HepG2 (cell line): ENCODE measurements around the gene DCST2. TPM values are rescaled to one million over a fixed set of nuclear protein-coding genes. Genes with fewer than 3 reads are reported as not detected.

Experiments used
- CTCF ChIP-seq: sonication (generic); formaldehyde crosslinking; IDR thresholded peaks from 2 replicates; pipeline ENCODE4 v1.5.0; 2020; ENCODE audit warnings: mild to moderate bottlenecking, missing genetic modification reagents, moderate library complexity
- ELF3 ChIP-seq: IDR thresholded peaks from 2 replicates; pipeline ENCODE4 v1.6.1; 2016; ENCODE audit warnings: missing genetic modification reagents, missing compliant biosample characterization
- HMG20A ChIP-seq: IDR thresholded peaks from 2 replicates; pipeline ENCODE4 v1.6.1; 2016; ENCODE audit warnings: borderline replicate concordance
- HMGXB4 ChIP-seq, 2 experiments: sonication (generic) in 1 of 2; formaldehyde crosslinking in 1 of 2; IDR thresholded peaks; 2 replicates each; pipeline versions ENCODE4 v1.4.0 to v1.6.1; 2018 to 2020; ENCODE audit warnings: missing genetic modification reagents in 2 of 2, borderline replicate concordance in 1 of 2, low read depth in 1 of 2, mild to moderate bottlenecking in 1 of 2, missing biosample characterization in 1 of 2
- MAFK ChIP-seq, 2 experiments: IDR thresholded peaks in 1 of 2; conservative IDR thresholded peaks in 1 of 2; 2 replicates each; pipeline ENCODE4 v1.6.1; 2011; ENCODE audit warnings: improper control_type of control experiment in 2 of 2, low read length in 2 of 2
- PCBP1 ChIP-seq: fragments of 200-400 bp; formaldehyde crosslinking; IDR thresholded peaks from 2 replicates; pipeline ENCODE4 v1.6.1; 2017; ENCODE audit warnings: mild to moderate bottlenecking, low read depth, low read length, borderline replicate concordance
- PCBP2 ChIP-seq: fragments of 200-400 bp; formaldehyde crosslinking; optimal IDR thresholded peaks from 2 replicates; pipeline ENCODE3; 2018; ENCODE audit warnings: low read length, low read depth; ENCODE audit not compliant: poor library complexity, severe bottlenecking
- REXO4 ChIP-seq: sonication (generic); formaldehyde crosslinking; IDR thresholded peaks from 2 replicates; pipeline ENCODE4 v1.8.0; 2022; ENCODE audit warnings: missing genetic modification reagents, mild to moderate bottlenecking, borderline replicate concordance
- SALL1 ChIP-seq: sonication (generic); formaldehyde crosslinking; IDR thresholded peaks from 2 replicates; pipeline ENCODE4 v1.8.0; 2022; ENCODE audit warnings: mild to moderate bottlenecking, missing genetic modification reagents
- SNAPC2 ChIP-seq: sonication (generic); formaldehyde crosslinking; IDR thresholded peaks from 2 replicates; pipeline ENCODE4 v1.8.1; 2022; ENCODE audit warnings: mild to moderate bottlenecking, missing genetic modification reagents
- TCF12 ChIP-seq, 2 experiments: fragments of 450-650 bp in 1 of 2; sonication (generic) in 1 of 2; formaldehyde crosslinking in 1 of 2; IDR thresholded peaks; 2 replicates each; pipeline versions ENCODE4 v1.6.1 to v1.8.0; 2017 to 2022; ENCODE audit warnings: antibody characterized with exemption in 1 of 2, mild to moderate bottlenecking in 1 of 2, missing genetic modification reagents in 1 of 2, moderate library complexity in 1 of 2
- ZBTB26 ChIP-seq: IDR thresholded peaks from 2 replicates; pipeline ENCODE4 v1.6.1; 2016; ENCODE audit warnings: missing compliant biosample characterization, missing genetic modification reagents, borderline replicate concordance
- ZHX1 ChIP-seq: sonication (generic); formaldehyde crosslinking; IDR thresholded peaks from 2 replicates; pipeline ENCODE4 v1.8.1; 2022; ENCODE audit warnings: low read depth, mild to moderate bottlenecking, missing genetic modification reagents
- ZNF251 ChIP-seq: sonication (generic); formaldehyde crosslinking; IDR thresholded peaks from 2 replicates; pipeline ENCODE4 v1.9.0; 2021; ENCODE audit warnings: mild to moderate bottlenecking, missing genetic modification reagents
- ZNF260 ChIP-seq: sonication (generic); formaldehyde crosslinking; IDR thresholded peaks from 2 replicates; pipeline ENCODE4 v1.4.0; 2020; ENCODE audit warnings: missing genetic modification reagents, low read depth, mild to moderate bottlenecking, borderline replicate concordance
- ZNF484 ChIP-seq: sonication (generic); formaldehyde crosslinking; IDR thresholded peaks from 2 replicates; pipeline ENCODE4 v1.5.1; 2020; ENCODE audit warnings: mild to moderate bottlenecking, low read depth, missing genetic modification reagents, borderline replicate concordance
- ZNF597 ChIP-seq: sonication (generic); formaldehyde crosslinking; IDR thresholded peaks from 2 replicates; pipeline ENCODE4 v1.5.0; 2020; ENCODE audit warnings: missing genetic modification reagents
- ZNF761 ChIP-seq: sonication (generic); formaldehyde crosslinking; conservative IDR thresholded peaks from 2 replicates; pipeline ENCODE4 v1.4.0; 2020; ENCODE audit warnings: mild to moderate bottlenecking, missing genetic modification reagents
- ZSCAN29 ChIP-seq: sonication (generic); formaldehyde crosslinking; conservative IDR thresholded peaks from 2 replicates; pipeline ENCODE4 v1.4.0; 2020; ENCODE audit warnings: mild to moderate bottlenecking, missing genetic modification reagents
- polyA plus RNA-seq, 8 experiments: library from polyadenylated mRNA; depleted of rRNA in 3 of 8; stranded (reverse) in 7 of 8; unstranded in 1 of 8; fragments of >200 nt; fragmentation: Illumina TruSeq in 4 of 8; extraction: Trizol in 4 of 8; gene quantifications; 2 replicates each; pipeline versions ENCODE4 v1.2.1 to v1.2.3, GENCODE V29; 2011 to 2016; ENCODE audit warnings: low read depth in 4 of 8, missing spikeins in 1 of 8, mixed read lengths in 1 of 8; ENCODE audit not compliant: insufficient read depth in 1 of 8
- total RNA-seq, 5 experiments: library from RNA; depleted of rRNA; stranded (reverse); fragments of >200 nt; fragmentation: Illumina TruSeq; extraction: Trizol; gene quantifications; 2 replicates each; pipeline ENCODE4 v1.2.3, GENCODE V29; 2016; ENCODE audit warnings: low read depth in 1 of 5

The DCST2 gene
- total and polyA plus RNA-seq, 2 of the 13 experiments (the other 11 are each of a cell fraction or from before 2014, with no cell fraction given), result 0.74 TPM; not detected in 1

GRCh38 chr1:154974808-154975408, 58.7 kb downstream of the DCST2 start (continued):
- no peak for TF ChIP-seq ZNF484 (CRISPR knock-in tag)
- no peak for TF ChIP-seq ZHX1 (CRISPR knock-in tag)
- TF ChIP-seq HMGXB4 (CRISPR knock-in tag; IDR thresholded peaks at IDR 0.05; ENCODE audit: borderline replicate concordance in 1 of 2, low read depth in 1 of 2), result peak in 1 of 2 experiments; percentile 20; a peak in 1 of 4 replicates
- no peak for TF ChIP-seq ZNF597 (CRISPR knock-in tag)
- no peak for TF ChIP-seq MAFK (conservative IDR thresholded peaks at IDR 0.05 in 1 of 2, IDR thresholded peaks at IDR 0.05 in 1 of 2; ENCODE audit: low read length in 2 of 2)
- 0 out of 2 replicates have a peak, but pooled peaks have one; percentile 76 for TF ChIP-seq REXO4 (CRISPR knock-in tag)
- no peak for TF ChIP-seq PCBP2
- no peak for TF ChIP-seq TCF12 (IDR thresholded peaks at IDR 0.05)
- TF ChIP-seq TCF12 (CRISPR knock-in tag; IDR thresholded peaks at IDR 0.05), result 0 out of 2 replicates have a peak, but pooled peaks have one; percentile 42
- TF ChIP-seq ZNF761 (CRISPR knock-in tag), result no peak
- no peak for TF ChIP-seq PCBP1
- TF ChIP-seq ELF3 (CRISPR knock-in tag), result no peak
- no peak for TF ChIP-seq ZSCAN29
- no peak for TF ChIP-seq ZNF251 (CRISPR knock-in tag)
- no peak for TF ChIP-seq SNAPC2 (CRISPR knock-in tag)
- no peak for TF ChIP-seq ZNF260 (CRISPR knock-in tag)
- TF ChIP-seq HMG20A (CRISPR knock-in tag), result no peak
- TF ChIP-seq ZBTB26 (CRISPR knock-in tag), result peak; percentile 69; the same call in 1 of the 2 replicates
- TF ChIP-seq CTCF (CRISPR knock-in tag), result peak; percentile 6; the same call in 1 of the 2 replicates
- TF ChIP-seq SALL1 (CRISPR knock-in tag), result peak; percentile 73; the same call in 1 of the 2 replicates
